Measurements from ENCODE around the gene TBC1D16.
A peak's percentile ranks its signal among the peaks of the same experiment; 100 is the strongest.

GRCh38 chr17:79984045-79984840, 51.4 kb downstream of the TBC1D16 start:
- no peak for TF ChIP-seq NFYB (CRISPR knock-in tag; conservative IDR thresholded peaks at IDR 0.05; ENCODE audit: low read depth)
- no peak for TF ChIP-seq CTCF (IDR thresholded peaks at IDR 0.05)
- no peak for TF ChIP-seq CREB1 (CRISPR knock-in tag; IDR thresholded peaks at IDR 0.05)
- no peak for TF ChIP-seq TEAD4 (CRISPR knock-in tag; IDR thresholded peaks at IDR 0.05)
- no peak for TF ChIP-seq HMGXB4 (CRISPR knock-in tag; IDR thresholded peaks at IDR 0.05)
- no peak for TF ChIP-seq SP1 (CRISPR knock-in tag; conservative IDR thresholded peaks at IDR 0.05)
- no peak for TF ChIP-seq ERG (CRISPR knock-in tag; IDR thresholded peaks at IDR 0.05)
- peak; percentile 50; the same call in 1 of the 2 replicates for TF ChIP-seq ZNF121 (CRISPR knock-in tag; IDR thresholded peaks at IDR 0.05)
- TF ChIP-seq JUN (CRISPR knock-in tag; IDR thresholded peaks at IDR 0.05) = no peak
- no peak for TF ChIP-seq E2F5 (CRISPR knock-in tag; IDR thresholded peaks at IDR 0.05)
- TF ChIP-seq ESRRA (CRISPR knock-in tag; IDR thresholded peaks at IDR 0.05; ENCODE audit: borderline replicate concordance) = no peak
